Endothelial cell of umbilical vein (primary cell): ENCODE data around the gene NT5M. TPM values are rescaled to one million over a fixed set of nuclear protein-coding genes. Genes with fewer than 3 reads are reported as not detected.

Experiments
- BruUV-seq: library from RNA; stranded (reverse); fragments of 400-500 nt; replicated peaks from 2 replicates; lab custom pipeline; 2021; lab: Mats Ljungman, UMichigan
- CTCF ChIA-PET: fragments of 300-600, 350-600 bp; sonication (Branson Sonifier 250); formaldehyde crosslinking; loops from one replicate; lab custom pipeline; 2021; ENCODE audit warnings: antibody characterized with exemption, inconsistent platforms; lab: Charles Lee
- POLR2A ChIA-PET: fragments of 300-600, 350-600 bp; sonication (Branson Sonifier 250); formaldehyde crosslinking; loops from one replicate; lab custom pipeline; 2021; ENCODE audit warnings: antibody characterized with exemption, inconsistent platforms; lab: Charles Lee
- DNase-seq: peaks from one replicate; pipeline ENCODE4 v3.0.0-alpha.2; 2011; ENCODE audit warnings: low read depth, low spot score
- FAIRE-seq: peaks from 2 replicates; lab custom pipeline; 2011; peaks lifted over from hg19 to GRCh38; lab: Jason Lieb, UNC
- H2AFZ ChIP-seq: 2 replicates; pipeline ENCODE4 v1.6.0; 2012; ENCODE audit warnings: low read depth, low read length, control low read depth, inconsistent platforms
- H3K27ac ChIP-seq: 2 replicates; pipeline ENCODE4 v1.5.1; 2011; ENCODE audit warnings: low read depth, mild to moderate bottlenecking, control low read depth, low read length, moderate library complexity; ENCODE audit not compliant: insufficient read depth
- H3K27me3 ChIP-seq, 2 experiments: 2 replicates each; pipeline versions ENCODE4 v1.6.0 to v1.6.1; 2011; ENCODE audit warnings: low read length in 2 of 2, mixed read lengths in 1 of 2; ENCODE audit not compliant: control insufficient read depth in 2 of 2, insufficient read depth in 2 of 2
- H3K36me3 ChIP-seq, 2 experiments: 2 replicates in 1 of 2; 3 replicates in 1 of 2; pipeline ENCODE4 v1.5.1; 2011; ENCODE audit warnings: low read length in 2 of 2, mild to moderate bottlenecking in 1 of 2, moderate library complexity in 1 of 2; ENCODE audit not compliant: control insufficient read depth in 2 of 2, insufficient read depth in 2 of 2; ENCODE audit errors: extremely low read depth in 1 of 2
- H3K4me1 ChIP-seq: 3 replicates; pipeline ENCODE4 v1.5.1; 2011; ENCODE audit warnings: mild to moderate bottlenecking, low read length; ENCODE audit not compliant: control insufficient read depth, insufficient read depth; ENCODE audit errors: extremely low read depth
- H3K4me2 ChIP-seq: 2 replicates; pipeline ENCODE4 v1.6.1; 2011; ENCODE audit warnings: low read length, control low read depth, mixed read lengths; ENCODE audit not compliant: insufficient read depth
- H3K4me3 ChIP-seq, 3 experiments: fragments of 200-600 bp in 1 of 3; sonication (generic), shearing (Covaris generic) in 1 of 3; replicated peaks in 1 of 3; 2 replicates each; pipeline ENCODE4 v1.5.1; 2011 to 2016; ENCODE audit warnings: control low read depth in 3 of 3, low read length in 3 of 3, mild to moderate bottlenecking in 2 of 3, inconsistent platforms in 1 of 3, low read depth in 1 of 3, moderate library complexity in 1 of 3; ENCODE audit not compliant: insufficient read depth in 1 of 3
- H3K79me2 ChIP-seq: 2 replicates; pipeline ENCODE4 v1.6.0; 2012; ENCODE audit warnings: low read length, inconsistent platforms; ENCODE audit not compliant: control insufficient read depth, insufficient read depth
- H3K9ac ChIP-seq: replicated peaks from 2 replicates; pipeline ENCODE3; 2011; ENCODE audit warnings: low read length, control low read depth; ENCODE audit not compliant: insufficient read depth; ENCODE audit errors: extremely low read depth
- H3K9me1 ChIP-seq: replicated peaks from 3 replicates; pipeline ENCODE4 v1.6.0; 2011; ENCODE audit warnings: mild to moderate bottlenecking, low read length; ENCODE audit not compliant: control insufficient read depth, insufficient read depth; ENCODE audit errors: extremely low read depth
- H3K9me3 ChIP-seq: replicated peaks from 2 replicates; pipeline ENCODE4 v1.5.1; 2012; ENCODE audit warnings: low read length, inconsistent platforms; ENCODE audit not compliant: control insufficient read depth, insufficient read depth
- H4K20me1 ChIP-seq: replicated peaks from 2 replicates; pipeline ENCODE3; 2011; ENCODE audit warnings: mild to moderate bottlenecking, low read length; ENCODE audit not compliant: control insufficient read depth, insufficient read depth; ENCODE audit errors: extremely low read depth
- CTCF ChIP-seq, 2 donors: IDR thresholded peaks; 1 replicate in 1 of 2; 2 replicates in 1 of 2; pipeline ENCODE4 v1.5.1; 2011; ENCODE audit warnings: low read length in 2 of 2, mild to moderate bottlenecking in 2 of 2, moderate library complexity in 2 of 2, control low read depth in 1 of 2, inconsistent platforms in 1 of 2, low read depth in 1 of 2; ENCODE audit not compliant: insufficient read depth in 1 of 2; ENCODE audit errors: extremely low read depth in 1 of 2
- EZH2 ChIP-seq: IDR thresholded peaks from 2 replicates; pipeline ENCODE4 v1.6.1; 2012; ENCODE audit warnings: borderline replicate concordance, low read depth, mild to moderate bottlenecking, moderate library complexity, low read length, inconsistent platforms; ENCODE audit not compliant: severe bottlenecking
- FOS ChIP-seq: IDR thresholded peaks from 2 replicates; pipeline ENCODE4 v1.6.1; 2011; ENCODE audit warnings: mild to moderate bottlenecking, low read length, moderate library complexity, borderline replicate concordance; ENCODE audit not compliant: insufficient read depth
- GATA2 ChIP-seq: IDR thresholded peaks from 2 replicates; pipeline ENCODE4 v1.7.0; 2011; ENCODE audit warnings: low read depth, mild to moderate bottlenecking, moderate library complexity, mixed read lengths, low read length; ENCODE audit not compliant: insufficient read length, insufficient read depth
- JUN ChIP-seq: IDR thresholded peaks from 2 replicates; pipeline ENCODE4 v1.6.1; 2011; ENCODE audit warnings: borderline replicate concordance, low read depth; ENCODE audit not compliant: insufficient read length, insufficient read depth
- MAX ChIP-seq: IDR thresholded peaks from 2 replicates; pipeline ENCODE4 v1.6.1; 2011; ENCODE audit not compliant: insufficient read depth, insufficient read length
- MYC ChIP-seq: IDR thresholded peaks from one replicate; pipeline ENCODE4 v1.6.1; 2011; ENCODE audit warnings: mild to moderate bottlenecking, low read depth, low read length
- POLR2A ChIP-seq: IDR thresholded peaks from 2 replicates; pipeline ENCODE4 v1.6.1; 2012; ENCODE audit warnings: low read depth, mild to moderate bottlenecking, control low read depth, low read length
- POLR2AphosphoS5 ChIP-seq: IDR thresholded peaks from 2 replicates; pipeline ENCODE4 v1.6.1; 2012; ENCODE audit warnings: low read depth, mild to moderate bottlenecking, control low read depth, low read length, moderate library complexity; ENCODE audit not compliant: insufficient read depth
- dilution Hi-C: fragments of 300-500 bp; cut with MboI; formaldehyde crosslinking; loops from one replicate; pipeline ENCODE4 v1.15.0; 2019; ENCODE audit warnings: low sequenced_read_pairs; ENCODE audit not compliant: extremely low pct_ligation_motif_present
- intact Hi-C: fragments of 100-400 bp; cut with micrococcal nuclease; formaldehyde crosslinking; loops from one replicate; pipeline ENCODE4 v1.10.0; 2022
- polyA plus RNA-seq, 4 experiments: library from polyadenylated mRNA; depleted of rRNA in 3 of 4; stranded (reverse) in 3 of 4; unstranded in 1 of 4; fragments of >200 nt; gene quantifications; 2 replicates each; pipeline versions ENCODE4 v1.2.1 to v1.2.3, GENCODE V29; 2011 to 2012; ENCODE audit warnings: missing spikeins in 1 of 4
- total RNA-seq: library from RNA; stranded (reverse); gene quantifications from 2 replicates; pipeline ENCODE4 v1.2.3, GENCODE V29; 2021

NT5M gene
- total and polyA plus RNA-seq, 2 donors (not counting 3 experiments of a cell fraction or from before 2014, with no cell fraction given) = 0.91 to 3.0 TPM

GRCh38 chr17:17393976-17394375 is 90.8 kb downstream of the NT5M start:
- Histone ChIP-seq H3K9me3 (no peaks in the 10 kb centered on the region), H2AFZ (no peak overlapping the region), H3K36me3 (no peaks in the 10 kb centered on the region), H3K9ac (no peak overlapping the region), H3K4me1 (no peaks in the 10 kb centered on the region), H4K20me1 (no peaks in the 10 kb centered on the region), H3K79me2 (no peaks in the 10 kb centered on the region), H3K27ac (no peak overlapping the region), H3K4me3 (no peak overlapping the region), H3K9me1 (no peaks in the 10 kb centered on the region), H3K27me3 (no peaks in the 10 kb centered on the region), H3K4me2 (no peak overlapping the region)
- ChIA-PET POLR2A (no interaction called here), CTCF (interaction anchor here (0.9 kb wide), 1 partner anchor 102 kb away, joined by 3 read pairs; the partner anchor contains the start of gene RASD1)
- FAIRE-seq (no peak), DNase-seq (no peak)
- dilution Hi-C loops = no loop called here
- no TSS peak for BruUV-seq
- TF ChIP-seq POLR2AphosphoS5 (no peak), MAX (no peak), FOS (no peak), GATA2 (no peak), EZH2 (no peak), POLR2A (no peak), CTCF (IDR thresholded peaks at IDR 0.05; ENCODE audit: extremely low read depth in 1 of 2, insufficient read depth in 1 of 2, low read depth in 1 of 2, low read length in 2 of 2) (no peak), JUN (no peak), MYC (no peak)
- intact Hi-C loops = no loop called here
